GM18870 (cell line): ENCODE data around the gene SPOP.
"Not testable (repeated sequence)": the region's sequence is repeated elsewhere in the genome, so short reads cannot be mapped to it uniquely, and the experiment has no call there.

Experiments
- ATAC-seq: cut with Tn5 transposase; IDR thresholded peaks from one replicate; pipeline ENCODE4 v1.9.1; 2021; ENCODE audit warnings: moderate library complexity; ENCODE audit not compliant: unreplicated experiment

The SPOP gene

DNA sequence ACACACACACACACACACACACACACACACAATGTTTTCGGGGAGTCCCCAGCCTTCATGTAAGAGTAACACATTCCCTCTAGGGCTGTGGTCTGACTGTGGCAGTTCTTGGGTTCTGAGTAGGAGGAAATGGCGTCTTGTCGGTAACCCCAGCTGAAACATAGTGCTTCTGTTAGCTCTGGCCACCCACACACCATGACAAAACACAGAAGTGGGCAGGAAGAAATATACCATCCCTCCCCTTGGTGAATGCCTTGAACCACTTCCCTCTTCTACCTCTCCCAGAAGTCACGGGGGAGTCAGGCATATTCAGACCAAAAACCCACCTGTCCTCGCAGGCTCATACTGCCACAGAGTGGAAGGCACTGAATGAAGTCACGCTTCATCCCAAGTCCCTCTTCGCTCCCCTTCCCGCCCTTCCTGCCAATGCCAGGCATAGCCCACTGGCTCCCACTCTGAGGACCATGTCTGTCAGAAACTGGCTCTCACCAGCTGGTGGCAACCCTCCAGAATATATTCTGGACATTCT lies 18.4 kb upstream of the SPOP start:
- no peak for ATAC-seq

DNA sequence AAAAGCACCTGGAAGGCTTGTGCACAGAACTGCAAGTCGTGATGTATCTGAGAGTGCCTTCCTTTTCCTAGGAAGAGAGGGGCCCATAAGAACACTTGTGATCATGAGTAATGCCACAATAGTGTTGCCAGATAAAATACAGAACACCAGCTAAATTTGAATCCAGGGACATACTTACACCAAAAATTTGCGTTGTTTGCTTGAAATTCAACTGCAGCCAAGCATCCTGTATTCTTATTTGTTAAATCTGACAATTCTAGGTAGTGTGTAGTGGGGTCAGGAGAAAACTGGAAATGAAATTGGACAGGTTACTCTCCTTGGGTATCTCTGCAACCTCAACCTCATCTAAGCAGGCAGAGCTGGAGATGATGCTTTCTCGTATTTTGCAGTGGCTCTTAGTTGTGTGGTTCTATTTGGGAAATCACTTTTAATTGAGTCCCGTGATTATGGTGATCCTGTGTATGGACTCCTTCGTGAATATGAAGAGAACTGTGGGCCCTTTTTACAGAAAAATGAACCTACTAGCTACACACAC lies 17.9 kb upstream of the SPOP start:
- no peak for ATAC-seq

DNA sequence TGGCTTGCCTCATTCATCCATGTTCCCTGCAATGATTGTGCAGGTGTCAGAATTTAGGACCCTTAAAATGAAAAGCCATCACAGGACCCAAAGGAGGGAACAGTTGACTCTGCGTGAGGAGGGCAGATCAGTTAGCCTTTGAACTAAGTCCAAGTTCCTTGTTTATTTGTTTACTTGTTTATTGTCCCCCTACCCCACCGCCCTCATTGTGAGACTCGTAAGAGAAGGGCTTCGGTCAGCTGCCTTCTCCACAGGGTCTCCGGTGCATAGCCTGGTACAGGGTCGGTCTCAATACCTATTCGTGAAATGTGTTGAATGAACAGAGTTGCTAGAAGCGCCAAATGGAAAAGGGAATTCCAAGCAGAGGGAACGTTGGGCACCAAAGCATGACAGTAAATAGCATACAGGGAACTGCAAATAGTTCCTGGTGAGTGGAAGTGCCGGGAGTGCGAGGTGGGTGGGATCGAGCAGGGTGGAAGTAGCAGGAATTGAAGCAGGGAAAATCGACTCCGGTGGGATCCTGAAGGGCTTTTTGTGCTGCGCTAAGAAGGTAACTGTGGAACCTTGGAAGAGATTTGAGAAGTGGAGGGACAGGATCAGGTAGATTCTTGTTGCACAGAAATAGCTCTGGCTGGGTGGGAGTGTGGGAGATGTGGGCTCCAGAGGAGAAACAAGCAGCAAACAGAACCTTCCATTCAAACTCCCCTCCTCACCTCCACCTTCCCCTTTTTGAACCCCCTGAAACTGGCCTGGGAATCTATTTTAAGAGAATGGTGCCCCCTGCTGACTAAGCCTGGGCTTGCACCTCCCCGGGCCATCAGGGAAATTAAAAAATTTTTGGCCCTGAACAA lies 17.2 kb upstream of the SPOP start:
- ATAC-seq, result no peak

DNA sequence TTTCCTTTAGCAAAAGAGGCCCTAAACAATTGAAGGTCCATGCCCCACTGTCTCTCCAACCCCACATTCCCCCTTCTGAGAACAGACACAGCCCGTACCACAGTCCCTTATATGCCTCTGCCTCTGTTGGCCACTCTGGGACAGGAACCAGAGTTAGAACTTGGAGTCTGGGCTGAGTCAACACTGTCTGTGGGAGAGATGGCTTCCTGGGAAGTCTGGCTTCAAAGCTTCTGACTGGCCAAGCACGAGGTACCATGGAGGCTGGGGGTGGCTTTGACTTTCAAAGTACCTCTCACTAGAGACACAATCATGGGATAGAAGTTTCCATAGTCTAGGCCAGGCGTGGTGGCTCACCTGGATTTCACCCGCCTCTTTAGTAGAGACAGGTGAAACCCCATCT lies 14.9 kb upstream of the SPOP start:
- no peak for ATAC-seq

DNA sequence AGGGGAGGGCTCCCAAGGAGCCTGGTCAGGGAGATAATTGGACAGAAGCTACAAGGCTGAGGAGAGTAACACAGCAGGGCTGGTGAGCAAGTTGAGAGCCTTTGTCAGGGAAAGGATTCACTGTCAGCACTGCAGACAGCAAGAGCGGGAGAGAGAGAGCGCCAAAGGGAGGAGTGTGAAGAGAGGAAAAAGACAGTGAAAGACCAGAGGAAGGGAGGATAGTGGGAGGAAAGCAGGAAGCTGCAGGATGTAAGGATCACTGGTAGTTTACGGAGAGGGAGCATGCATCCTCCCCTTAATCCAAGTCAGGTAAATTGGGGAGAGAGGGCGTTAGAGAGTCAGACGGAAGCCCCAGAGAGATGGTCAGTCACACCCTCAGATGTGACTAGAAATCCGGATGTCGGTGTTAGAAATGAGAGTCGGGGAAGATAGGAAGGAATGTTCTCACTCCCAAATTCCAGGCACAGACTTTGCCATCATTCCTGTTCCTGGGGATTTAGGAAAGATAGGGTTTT lies 13.8 kb upstream of the SPOP start:
- ATAC-seq, result no peak

DNA sequence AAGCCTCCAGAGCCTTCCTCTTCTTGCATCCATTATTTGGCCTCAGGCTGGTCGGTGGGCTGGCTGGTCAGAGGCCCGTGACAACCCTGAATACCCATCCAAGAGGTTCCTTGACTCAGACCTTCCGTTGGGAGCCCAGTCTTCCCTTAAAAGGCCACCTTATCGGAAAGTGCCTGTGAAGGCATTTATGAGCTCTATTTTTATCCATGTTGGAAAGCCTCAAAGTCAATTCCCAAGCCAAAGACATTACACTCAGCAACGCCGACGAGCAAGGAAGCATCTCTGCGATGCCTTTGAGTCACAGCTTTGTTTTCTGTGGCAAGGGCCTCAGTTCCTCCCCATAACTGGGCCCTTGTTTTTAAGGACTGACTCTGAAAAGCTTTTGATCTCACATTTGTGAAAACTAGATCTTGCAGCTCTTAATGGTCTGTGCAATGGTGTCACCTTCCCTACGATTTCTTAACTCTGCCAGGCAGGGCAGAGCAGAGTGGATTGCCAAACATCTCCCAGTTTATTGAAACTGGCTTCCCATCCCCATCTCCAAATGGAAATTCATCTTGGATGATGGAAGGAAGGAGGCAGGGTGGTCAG lies 13.3 kb upstream of the SPOP start:
- no peak for ATAC-seq

DNA sequence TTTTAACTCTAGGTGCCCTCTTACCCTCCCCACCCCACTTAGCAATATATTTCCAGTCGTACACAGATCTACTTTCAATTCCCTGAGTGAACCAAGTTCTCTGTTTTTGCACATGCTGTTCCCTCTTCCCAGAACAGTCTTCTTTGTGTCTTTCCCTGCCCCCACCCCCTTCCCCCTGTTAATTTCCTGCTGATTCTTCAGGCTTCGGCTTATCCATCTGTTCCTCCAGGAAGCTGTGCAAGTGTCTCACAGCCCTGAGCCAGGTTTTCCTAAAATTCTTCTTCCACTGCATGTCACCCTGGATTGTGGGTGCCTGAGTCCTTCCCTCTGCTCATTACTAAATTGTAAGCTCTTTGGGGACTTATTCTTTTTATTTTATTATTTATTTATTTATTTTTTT lies 12.4 kb upstream of the SPOP start:
- ATAC-seq, result no peak

DNA sequence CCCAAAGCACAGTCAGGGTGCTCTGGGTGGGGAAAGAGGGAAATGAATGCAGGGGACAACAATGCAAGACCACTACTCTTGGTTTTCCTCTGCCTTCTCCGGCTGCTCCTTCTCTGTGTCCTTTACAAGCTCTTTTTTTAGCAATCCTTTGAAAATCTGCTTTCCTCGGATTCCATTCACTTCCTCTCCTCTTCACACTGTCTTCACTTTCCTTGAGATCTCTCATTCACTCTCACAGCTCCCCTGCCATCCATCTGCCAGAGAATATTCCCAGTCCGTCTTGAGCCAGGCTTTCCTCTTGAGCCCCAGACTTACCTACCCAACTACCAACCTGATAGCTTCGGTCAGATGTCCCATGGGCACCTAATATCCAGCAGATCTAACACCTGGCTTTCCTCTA lies 11.0 kb upstream of the SPOP start:
- ATAC-seq, result no peak

DNA sequence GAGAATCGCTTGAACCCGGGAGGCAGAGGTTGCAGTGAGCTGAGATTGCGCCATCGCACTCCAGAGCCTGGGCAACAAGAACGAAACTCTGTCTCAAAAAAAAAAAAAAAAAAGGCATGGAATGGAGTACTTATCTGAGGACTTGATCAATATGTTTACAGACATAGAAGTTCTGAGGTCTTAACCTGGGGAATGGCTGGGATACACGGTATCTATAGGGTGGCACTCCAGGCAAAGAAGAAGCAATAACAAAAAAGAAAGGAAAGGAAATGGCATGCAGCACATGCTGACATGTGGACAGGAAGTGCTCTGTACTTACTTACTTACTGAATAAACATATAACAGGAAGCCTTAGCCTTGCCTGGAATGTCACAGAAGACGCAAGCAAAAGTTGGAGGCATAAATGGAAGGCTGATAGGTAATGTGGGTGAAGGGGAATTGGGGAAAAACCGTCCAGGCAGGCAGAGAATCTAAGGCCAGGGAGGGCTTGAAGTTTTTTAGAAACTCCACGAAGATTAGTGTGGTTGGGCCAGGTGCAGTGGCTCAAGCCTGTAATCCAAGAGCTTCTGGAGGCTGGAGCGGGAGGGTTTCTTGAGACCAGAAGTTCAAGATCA lies 10.1 kb upstream of the SPOP start:
- no peak for ATAC-seq

DNA sequence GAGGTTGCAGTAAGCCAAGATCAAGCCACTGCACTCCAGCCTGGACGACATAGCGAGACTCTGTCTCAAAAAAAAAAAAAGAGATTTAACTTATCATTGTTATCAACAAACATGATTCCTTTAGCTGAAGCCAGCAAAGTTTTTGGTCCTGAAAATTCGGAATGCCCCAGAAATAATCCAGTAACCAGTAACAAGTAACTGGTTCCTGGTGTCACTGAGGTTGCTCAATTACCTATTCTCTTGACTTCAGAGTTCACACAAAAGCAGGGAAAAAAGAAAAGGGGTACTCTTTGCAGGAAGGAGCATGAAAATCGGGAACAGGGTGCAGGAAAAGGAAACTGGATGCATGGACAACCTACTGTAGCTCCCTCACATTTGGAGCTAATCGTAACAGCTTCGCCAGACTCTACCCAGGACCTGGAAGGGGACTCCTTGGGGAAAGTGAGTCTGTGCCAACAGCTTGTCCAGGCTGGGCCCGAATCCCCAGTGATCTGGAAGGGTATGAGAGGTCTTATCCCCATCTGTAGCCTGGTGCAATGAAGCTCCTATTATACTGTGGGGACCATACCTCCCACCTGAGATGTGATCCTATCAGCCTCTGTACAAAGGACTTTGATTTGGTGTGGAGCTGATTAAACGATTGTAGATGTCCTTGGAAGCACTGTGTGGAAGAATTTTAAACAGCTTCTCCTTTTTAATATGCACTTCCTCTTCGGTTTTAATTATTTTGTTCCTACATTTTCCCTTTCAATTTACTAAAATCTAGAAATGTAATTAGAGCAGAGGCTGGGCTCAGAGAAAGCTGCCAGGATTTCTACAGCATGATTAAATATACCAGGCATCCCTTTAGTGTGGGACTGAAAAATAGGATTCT lies 3.4 kb upstream of the SPOP start:
- ATAC-seq, result no peak

DNA sequence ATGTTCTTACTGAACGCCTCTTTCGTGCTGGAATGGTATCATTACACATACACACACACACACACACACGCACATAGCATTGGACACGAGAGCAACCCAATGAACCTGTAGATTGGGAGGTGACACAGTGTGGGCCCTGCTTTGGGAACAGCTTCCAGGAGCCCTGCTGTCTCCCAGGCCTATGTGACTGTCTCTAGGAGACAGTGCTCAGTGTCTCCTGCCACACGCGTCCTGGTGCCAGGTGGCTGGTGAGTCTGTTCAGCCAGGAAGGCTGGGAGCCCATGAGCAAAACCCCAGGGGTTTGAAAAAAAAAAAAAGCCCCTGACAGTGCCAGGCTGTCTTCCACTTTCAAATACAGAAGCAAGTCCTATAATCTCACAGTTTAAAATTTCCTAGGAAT lies 2.4 kb upstream of the SPOP start:
- ATAC-seq, result no peak

DNA sequence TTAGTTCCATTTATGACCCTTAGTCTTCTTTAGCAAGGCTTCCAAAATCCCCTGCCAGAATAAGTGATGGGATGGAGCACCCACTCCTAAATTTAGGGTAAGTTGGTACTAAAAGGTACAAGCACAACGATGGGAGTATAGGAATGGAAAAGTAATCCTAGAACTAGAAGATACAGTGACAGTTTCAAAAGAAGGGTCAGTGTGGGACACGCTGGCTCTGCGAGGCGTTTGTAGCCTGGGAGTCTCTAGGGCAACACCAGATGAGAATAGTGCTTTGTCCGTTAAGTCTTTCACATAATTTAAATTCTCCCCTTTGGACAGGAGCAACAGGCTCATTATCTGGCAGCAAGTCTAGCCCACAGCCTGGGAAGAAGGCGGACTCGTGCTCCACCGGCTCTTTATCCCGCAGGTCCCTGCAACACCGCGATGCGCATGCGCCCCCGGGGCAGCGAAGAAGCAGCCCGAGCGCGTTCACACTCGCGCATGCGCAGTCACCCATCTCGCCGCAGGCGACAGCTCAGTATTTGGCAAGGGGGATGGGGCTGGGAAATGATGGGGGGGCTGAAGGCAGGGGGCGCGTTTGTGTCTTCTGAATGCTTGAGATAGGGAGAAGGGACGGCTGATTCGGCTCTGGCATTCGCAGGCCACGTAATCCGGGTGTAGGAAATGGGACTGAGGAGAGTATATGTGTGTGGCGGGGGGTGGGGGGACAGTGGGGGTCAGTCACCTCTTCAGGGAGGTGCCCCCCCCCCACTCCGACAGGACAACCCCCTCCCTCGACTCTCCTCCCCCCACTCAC lies 564 bp downstream of the SPOP start:
- peak; percentile 34 for ATAC-seq

DNA sequence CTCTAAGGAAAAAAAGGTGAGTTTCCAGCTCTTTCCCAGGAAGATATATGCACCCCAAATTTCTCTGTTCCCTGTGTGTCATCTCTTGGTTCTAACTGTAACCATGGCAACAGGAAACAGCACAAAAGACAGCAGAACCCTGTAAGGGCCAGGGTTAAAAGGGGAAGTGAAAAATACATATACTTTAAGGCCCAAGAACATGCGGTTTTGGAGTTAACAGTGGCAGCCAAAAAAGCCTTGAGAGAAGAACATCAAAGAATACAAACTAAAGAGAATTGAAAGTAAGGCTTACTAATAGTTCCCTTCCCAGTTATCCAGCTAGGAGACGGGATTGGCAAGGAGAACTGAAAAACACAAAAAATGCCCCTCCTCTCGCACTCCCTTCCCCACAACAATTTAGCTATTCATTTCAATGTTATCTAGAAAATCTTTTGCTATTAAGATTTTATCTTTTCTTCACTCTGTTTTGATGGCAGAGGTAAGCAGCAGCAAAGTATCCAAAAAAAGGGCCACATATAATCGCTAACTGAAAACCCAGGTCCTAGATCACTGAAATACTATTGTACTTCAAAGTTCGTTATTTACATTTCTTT lies 1.5 kb downstream of the SPOP start:
- peak; percentile 66 for ATAC-seq

DNA sequence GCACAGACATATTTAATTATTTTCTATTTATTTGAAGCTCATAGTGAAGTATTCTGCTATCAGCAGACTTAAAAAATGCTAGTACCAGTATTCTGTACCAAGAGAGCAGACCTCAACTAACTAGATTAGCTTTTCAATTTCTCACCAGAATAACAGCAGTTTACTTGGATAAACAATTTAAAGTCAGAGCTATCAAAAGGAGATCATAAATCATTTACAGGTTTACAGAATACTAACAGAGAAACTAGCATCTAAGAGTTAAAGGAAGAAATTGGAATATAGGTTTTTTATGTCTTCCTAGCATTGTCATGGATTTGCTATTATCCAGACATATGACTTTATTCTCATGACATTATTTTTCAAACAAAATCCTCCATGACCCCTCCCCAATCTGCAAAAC lies 3.4 kb downstream of the SPOP start:
- no peak for ATAC-seq

DNA sequence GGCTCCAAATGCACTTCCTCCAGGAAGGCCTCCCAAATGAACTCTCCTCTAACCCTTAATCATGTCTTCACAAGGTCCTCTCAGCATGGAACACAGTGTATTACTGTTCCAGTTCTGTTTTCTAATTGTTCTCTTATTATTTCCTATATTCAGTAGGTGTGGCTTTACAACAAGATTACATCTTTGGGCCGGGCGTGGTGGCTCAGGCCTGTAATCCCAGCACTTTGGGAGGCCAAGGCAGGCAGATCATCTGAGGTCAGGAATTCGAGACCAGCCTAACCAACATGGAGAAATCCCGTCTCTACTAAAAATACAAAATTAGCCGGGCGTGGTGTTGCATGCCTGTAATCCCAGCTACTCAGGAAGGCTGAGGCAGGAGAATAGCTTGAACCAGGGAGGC lies 4.2 kb downstream of the SPOP start:
- not testable (repeated sequence) for ATAC-seq

DNA sequence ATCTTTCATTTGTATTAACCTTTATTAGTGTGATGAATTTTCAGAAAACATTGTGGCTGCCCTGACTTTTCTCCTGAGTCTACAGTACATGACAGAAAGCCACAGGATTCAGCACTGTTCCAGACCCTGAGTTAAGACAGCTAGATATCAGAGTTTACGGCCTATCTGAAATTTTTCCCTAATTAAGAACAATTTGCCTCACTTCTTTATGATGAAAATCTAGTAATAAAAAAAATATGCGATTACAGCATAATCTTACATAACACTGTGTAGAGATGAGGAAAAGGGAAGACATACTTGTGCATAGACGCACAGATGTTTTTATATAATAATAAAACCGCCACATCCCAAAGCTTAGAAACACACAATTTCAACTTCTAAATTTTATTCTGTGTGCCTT lies 7.3 kb downstream of the SPOP start:
- no peak for ATAC-seq

DNA sequence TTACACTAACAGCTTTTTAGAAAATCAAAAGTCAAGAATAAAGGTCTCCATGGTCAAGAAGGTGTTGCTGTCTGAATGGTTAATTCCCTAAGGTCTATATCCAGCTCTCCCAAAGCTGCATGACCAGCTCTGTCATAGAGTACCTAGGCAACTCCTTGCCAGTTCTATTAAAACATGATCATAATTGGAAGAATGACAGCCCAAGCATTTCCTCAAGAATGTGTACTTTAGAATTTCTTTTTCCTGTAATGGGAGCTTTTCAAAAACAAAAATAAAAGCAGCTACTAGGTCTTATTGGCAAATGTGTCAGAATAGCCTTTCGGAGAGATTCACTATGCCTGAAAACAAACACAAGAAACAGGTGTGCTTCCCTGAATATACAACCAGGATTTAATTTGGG lies 7.9 kb downstream of the SPOP start:
- no peak for ATAC-seq

DNA sequence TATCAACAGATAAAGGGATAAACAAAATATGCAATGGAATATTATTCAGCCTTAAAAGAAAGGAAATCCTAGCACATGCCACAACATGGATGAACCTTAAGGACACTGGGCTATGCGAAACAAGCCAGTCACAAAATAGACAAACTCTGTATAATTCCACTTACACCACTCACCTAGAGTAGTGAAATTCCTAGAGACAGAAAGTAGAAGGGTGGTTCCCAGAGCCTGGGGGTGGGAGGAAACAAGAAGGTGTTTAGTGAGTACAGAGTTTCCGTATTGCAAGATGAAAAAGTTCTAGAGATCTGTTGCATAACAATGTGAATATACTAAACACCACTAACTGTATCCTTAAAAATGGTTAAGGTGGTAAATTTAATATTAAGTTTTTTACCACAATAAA lies 10.0 kb downstream of the SPOP start:
- no peak for ATAC-seq

DNA sequence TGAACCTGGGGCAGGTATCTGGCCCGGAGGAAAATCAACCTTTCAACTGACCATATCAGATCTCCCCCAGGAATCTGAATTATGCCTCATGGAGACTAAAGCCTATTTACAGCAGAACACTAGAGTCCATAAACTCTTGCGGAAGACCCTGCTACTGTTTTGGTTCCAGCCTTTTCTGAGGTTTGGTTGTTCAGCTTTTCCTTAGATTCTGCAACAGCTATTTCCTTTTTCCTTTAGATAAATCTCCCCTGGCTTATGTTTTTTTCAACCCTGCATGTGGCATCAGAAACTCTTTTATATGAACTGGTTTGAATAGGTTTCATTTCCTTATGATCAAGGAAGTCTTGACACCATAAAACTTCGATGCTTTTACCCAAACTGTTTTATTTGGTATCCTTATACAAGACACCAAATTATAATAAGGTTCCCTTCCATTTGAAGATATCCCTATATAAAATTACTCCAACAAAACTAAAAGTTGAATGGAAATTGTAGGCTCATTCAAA lies 13.1 kb downstream of the SPOP start:
- no peak for ATAC-seq
